Activated T-cell treated with anti-CD3 and anti-CD28 coated beads, Interleukin-2, amount 50 U/mL, for 4 hours (primary cell): Measurements from ENCODE around the gene FUT7. TPM values are rescaled to one million over a fixed set of nuclear protein-coding genes. Genes with fewer than 3 reads are reported as not detected.
A peak's percentile ranks its signal among the peaks of the same experiment; 100 is the strongest.

Experiments used
- ATAC-seq, 2 donors: fragments of 200-7000 bp; cut with Tn5 transposase; one replicate each; pipeline ENCODE4 v1.10.0; 2021
- DNase-seq: peaks from one replicate; pipeline ENCODE4 v3.0.0-alpha.2; 2020
- H3K27me3 Mint-ChIP-seq: one replicate; pipeline ENCODE4 v1.8.0; 2021; ENCODE audit warnings: low read depth, mixed read lengths
- H3K36me3 Mint-ChIP-seq: one replicate; pipeline ENCODE4 v1.8.0; 2022; ENCODE audit warnings: mixed read lengths; ENCODE audit not compliant: insufficient read depth
- H3K4me1 Mint-ChIP-seq: one replicate; pipeline ENCODE4 v1.8.0; 2021; ENCODE audit warnings: low read depth, mixed read lengths
- H3K4me3 Mint-ChIP-seq: one replicate; pipeline ENCODE4 v1.8.0; 2021; ENCODE audit warnings: mild to moderate bottlenecking, moderate library complexity, mixed read lengths
- H3K9me3 Mint-ChIP-seq: one replicate; pipeline ENCODE4 v1.8.0; 2021; ENCODE audit warnings: mixed read lengths
- total RNA-seq, 3 donors: library from RNA; stranded (reverse); gene quantifications; one replicate each; pipeline ENCODE4 v1.2.1, GENCODE V29; 2021

The FUT7 gene
- total RNA-seq, 3 donors from 2014 or later, result 0.74 to 2.4 (median 0.81) TPM

DNA sequence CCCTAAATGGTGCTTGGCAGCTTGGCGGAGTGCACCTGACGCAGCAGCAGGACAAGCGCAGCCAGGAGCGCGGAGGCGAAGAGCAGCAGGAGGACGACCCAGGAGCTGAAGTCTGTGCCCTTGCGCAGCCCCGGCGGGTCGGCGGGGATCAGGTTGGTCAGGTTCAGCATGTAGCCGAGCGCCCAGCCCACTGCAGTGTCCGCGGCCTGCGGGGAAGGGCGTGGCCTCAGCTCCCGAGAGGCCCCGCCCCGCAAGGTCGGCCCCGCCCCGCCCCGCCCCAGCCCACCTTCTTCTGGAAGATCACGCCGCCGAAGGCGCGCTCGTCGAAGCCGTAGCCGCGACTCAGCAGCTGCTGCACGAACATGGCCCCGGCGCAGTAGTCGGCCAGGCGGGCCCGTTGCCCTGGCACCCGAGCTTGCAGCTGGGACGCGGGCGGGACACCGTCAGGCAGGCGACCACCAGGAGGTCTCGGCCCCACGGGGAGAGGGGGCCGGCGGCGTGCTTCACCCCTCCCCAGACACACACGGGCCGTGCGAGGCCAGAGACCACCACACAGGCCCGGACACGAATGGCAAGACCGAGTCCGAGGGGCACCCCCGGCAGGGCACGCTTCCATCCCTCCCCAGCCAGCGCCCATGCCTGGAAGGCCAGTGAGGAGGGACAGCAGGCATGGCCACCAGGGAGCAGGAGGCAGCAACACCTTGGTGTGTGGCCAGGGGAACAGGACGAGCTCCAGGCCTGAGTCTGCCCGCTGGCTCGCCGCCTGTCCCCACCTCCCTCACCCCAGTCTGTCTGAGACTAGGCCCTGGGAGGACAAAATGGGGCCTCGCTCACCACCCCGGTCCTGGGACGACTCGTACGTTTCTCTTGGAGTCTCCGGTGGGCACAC is 17.0 kb upstream of the FUT7 start:
- Mint-ChIP-seq H3K4me1 (peaks cover 14% of the 10 kb centered on the region), H3K4me3 (no peak overlapping the region), H3K36me3 (no peaks in the 10 kb centered on the region), H3K9me3 (no peaks in the 10 kb centered on the region), H3K27me3 (peaks cover 53% of the 10 kb centered on the region)
- no peak for ATAC-seq
- no peak for DNase-seq

GRCh38 chr9:137046088-137046787 is 14.3 kb upstream of the FUT7 start, which contains the start of gene NPDC1:
Gene NPDC1, minus strand, starts transcription at chr9:137046177. Its CDS starts 188 bp downstream, at chr9:137045989.
- no peaks in the 10 kb centered on the region for H3K9me3 Mint-ChIP-seq
- DNase-seq, result peak; percentile 73
- H3K27me3 Mint-ChIP-seq, result peaks cover 52% of the 10 kb centered on the region
- peak within 1 kb of the TSS; percentile 63 for H3K4me3 Mint-ChIP-seq
- ATAC-seq, result peak; percentile 82 to 84
- no peaks in the 10 kb centered on the region for H3K36me3 Mint-ChIP-seq
- H3K4me1 Mint-ChIP-seq, result peaks cover 16% of the 10 kb centered on the region

- DNase-seq, result no peak
- peaks cover 16% of the 10 kb centered on the region for H3K4me1 Mint-ChIP-seq
- ATAC-seq, result peak; percentile 29 to 37
- peak overlapping the region; percentile 63 for H3K4me3 Mint-ChIP-seq
- no peaks in the 10 kb centered on the region for H3K9me3 Mint-ChIP-seq
- H3K36me3 Mint-ChIP-seq, result no peaks in the 10 kb centered on the region
- peaks cover 49% of the 10 kb centered on the region for H3K27me3 Mint-ChIP-seq
Observed at GRCh38 chr9:137045294-137046087, 13.6 kb upstream of the FUT7 start.

- Mint-ChIP-seq H3K9me3 (no peaks in the 10 kb centered on the region), H3K4me1 (peaks cover 16% of the 10 kb centered on the region), H3K27me3 (peaks cover 42% of the 10 kb centered on the region), H3K36me3 (no peaks in the 10 kb centered on the region), H3K4me3 (peak overlapping the region; percentile 63)
- DNase-seq, result no peak
- no peak for ATAC-seq
Observed at GRCh38 chr9:137044502-137045177, 12.8 kb upstream of the FUT7 start.

- peaks cover 16% of the 10 kb centered on the region for H3K4me1 Mint-ChIP-seq
- H3K9me3 Mint-ChIP-seq, result no peaks in the 10 kb centered on the region
- no peaks in the 10 kb centered on the region for H3K36me3 Mint-ChIP-seq
- DNase-seq (no peak), ATAC-seq (no peak)
- H3K4me3 Mint-ChIP-seq, result no peak overlapping the region
- peaks cover 38% of the 10 kb centered on the region for H3K27me3 Mint-ChIP-seq
Observed at GRCh38 chr9:137044037-137044436, 12.1 kb upstream of the FUT7 start.

DNA sequence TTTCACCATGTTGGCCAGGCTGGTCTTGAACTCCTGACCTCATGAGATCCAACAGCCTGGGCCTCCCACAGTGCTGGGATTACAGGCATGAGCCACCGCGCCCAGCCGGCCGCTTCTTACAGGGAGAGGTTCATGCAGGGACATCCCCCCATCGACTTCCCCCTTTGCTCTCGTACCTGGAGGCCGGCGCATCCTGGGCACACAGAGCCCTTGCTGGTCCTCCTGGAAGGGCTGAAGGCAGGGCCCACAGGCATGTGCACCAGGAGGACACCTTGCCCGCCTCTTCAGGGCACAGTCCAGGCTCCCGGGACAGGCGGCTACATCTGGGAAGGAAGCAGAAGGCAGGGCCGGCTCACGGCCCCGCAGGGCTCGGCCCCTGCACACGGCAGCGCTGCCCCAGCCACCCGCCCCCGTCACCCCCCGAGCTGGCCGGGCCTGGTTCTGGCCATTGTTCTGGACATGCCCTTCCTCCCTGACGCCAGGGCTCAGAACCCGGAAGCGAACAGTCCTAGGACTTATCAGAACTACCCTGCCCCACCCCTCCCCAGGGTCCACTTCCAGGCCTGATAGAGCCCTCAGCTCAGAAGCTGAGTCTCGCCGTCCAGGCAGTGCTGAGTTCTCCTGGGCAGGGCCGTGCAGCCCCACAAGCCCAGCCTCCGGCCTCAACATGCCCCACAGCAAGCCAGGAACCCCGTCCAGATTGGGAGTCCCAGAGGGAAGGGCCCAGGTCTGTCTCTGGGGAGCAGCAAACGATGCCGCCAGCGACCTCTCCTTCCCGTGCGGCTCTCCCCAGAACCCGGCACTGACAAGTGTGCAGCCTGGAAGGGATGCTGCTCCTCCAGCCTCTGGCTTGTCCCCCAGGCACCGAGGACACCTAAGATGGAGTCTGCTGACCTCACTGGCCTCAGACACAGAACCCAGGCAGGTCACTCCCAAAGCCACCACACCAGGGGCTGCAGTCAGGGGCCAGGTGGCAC is 11.2 kb upstream of the FUT7 start:
- Mint-ChIP-seq H3K27me3 (peaks cover 37% of the 10 kb centered on the region), H3K4me1 (peaks cover 16% of the 10 kb centered on the region), H3K4me3 (no peak overlapping the region), H3K36me3 (no peaks in the 10 kb centered on the region), H3K9me3 (no peaks in the 10 kb centered on the region)
- ATAC-seq (no peak), DNase-seq (no peak)

- Mint-ChIP-seq H3K4me1 (peaks cover 12% of the 10 kb centered on the region), H3K9me3 (no peaks in the 10 kb centered on the region), H3K36me3 (no peaks in the 10 kb centered on the region), H3K27me3 (peaks cover 19% of the 10 kb centered on the region), H3K4me3 (no peak overlapping the region)
- DNase-seq (no peak), ATAC-seq (no peak)
Observed at GRCh38 chr9:137041124-137041523, 9.2 kb upstream of the FUT7 start.

DNA sequence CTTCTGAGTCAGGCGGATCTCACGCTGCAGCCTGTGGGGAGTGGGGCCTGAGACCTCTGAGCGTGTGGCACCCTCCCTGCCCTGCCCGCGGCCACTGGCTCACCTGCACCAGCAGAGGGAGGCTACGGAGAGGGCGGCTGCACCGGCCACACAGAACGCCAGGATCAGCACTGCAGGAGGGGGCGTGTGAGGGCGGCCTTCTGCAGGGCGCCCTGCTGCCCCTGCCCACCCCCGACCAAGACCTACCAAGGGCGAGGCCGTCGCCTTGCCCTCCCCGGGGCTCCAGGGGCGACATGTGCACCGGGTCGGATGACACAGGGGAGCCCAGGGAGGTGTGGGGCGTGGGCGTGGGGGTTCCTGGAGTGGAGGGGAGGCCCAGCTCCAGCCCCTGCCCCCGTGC is 8.7 kb upstream of the FUT7 start:
- no peak overlapping the region for H3K4me3 Mint-ChIP-seq
- no peaks in the 10 kb centered on the region for H3K36me3 Mint-ChIP-seq
- peaks cover 19% of the 10 kb centered on the region for H3K27me3 Mint-ChIP-seq
- H3K9me3 Mint-ChIP-seq, result no peaks in the 10 kb centered on the region
- no peak for DNase-seq
- ATAC-seq, result no peak
- H3K4me1 Mint-ChIP-seq, result peaks cover 12% of the 10 kb centered on the region

- Mint-ChIP-seq H3K9me3 (no peaks in the 10 kb centered on the region), H3K4me1 (peaks cover 13% of the 10 kb centered on the region), H3K27me3 (peaks cover 15% of the 10 kb centered on the region), H3K4me3 (no peak overlapping the region), H3K36me3 (no peaks in the 10 kb centered on the region)
- no peak for DNase-seq
- ATAC-seq, result no peak
Observed at GRCh38 chr9:137039611-137040366, 7.9 kb upstream of the FUT7 start.

DNA sequence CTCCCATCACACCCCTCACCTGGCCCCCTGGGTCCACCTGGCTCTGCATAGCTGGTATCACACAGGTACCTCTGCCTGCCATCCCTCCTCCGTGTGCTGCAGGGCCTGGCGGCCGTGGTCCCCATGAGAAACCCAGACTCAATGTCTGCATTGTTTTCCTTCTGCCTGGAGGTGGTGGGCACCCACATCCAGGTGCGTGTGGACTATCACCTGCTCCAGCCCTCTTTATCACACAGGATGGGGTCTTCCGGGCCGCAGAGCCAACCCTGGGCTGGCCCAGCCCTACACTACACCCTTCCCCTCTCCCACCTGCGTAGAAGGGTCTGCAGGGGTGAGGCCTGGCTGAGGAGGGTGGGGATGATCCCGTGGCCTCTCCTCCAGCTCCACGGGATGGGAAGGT is 7.0 kb upstream of the FUT7 start:
- H3K4me3 Mint-ChIP-seq, result no peak overlapping the region
- H3K27me3 Mint-ChIP-seq, result peaks cover 9% of the 10 kb centered on the region
- no peak for ATAC-seq
- no peak for DNase-seq
- H3K36me3 Mint-ChIP-seq, result no peaks in the 10 kb centered on the region
- no peaks in the 10 kb centered on the region for H3K9me3 Mint-ChIP-seq
- H3K4me1 Mint-ChIP-seq, result peaks cover 14% of the 10 kb centered on the region

DNA sequence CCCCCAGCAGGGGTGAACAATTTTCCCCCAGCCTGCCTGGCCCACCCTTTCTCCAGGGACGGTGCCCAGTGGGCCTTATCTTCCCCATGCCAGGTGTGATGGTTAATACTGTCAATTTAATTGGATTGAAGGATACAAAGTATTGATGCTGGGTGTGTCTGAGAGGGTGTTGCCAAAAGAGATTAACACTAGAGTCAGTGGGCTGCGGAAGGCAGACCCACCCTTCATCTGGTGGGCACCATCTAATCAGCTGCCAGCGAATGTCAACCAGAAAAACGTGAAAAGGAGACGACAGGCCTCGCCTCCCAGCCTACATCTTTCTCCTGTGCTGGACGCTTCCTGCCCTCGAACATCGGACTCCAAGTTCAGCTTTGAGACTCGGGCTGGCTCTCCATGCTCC is 5.6 kb upstream of the FUT7 start:
- Mint-ChIP-seq H3K4me1 (peaks cover 21% of the 10 kb centered on the region), H3K9me3 (no peaks in the 10 kb centered on the region), H3K4me3 (no peak overlapping the region), H3K36me3 (no peaks in the 10 kb centered on the region), H3K27me3 (no peaks in the 10 kb centered on the region)
- ATAC-seq (no peak), DNase-seq (no peak)

DNA sequence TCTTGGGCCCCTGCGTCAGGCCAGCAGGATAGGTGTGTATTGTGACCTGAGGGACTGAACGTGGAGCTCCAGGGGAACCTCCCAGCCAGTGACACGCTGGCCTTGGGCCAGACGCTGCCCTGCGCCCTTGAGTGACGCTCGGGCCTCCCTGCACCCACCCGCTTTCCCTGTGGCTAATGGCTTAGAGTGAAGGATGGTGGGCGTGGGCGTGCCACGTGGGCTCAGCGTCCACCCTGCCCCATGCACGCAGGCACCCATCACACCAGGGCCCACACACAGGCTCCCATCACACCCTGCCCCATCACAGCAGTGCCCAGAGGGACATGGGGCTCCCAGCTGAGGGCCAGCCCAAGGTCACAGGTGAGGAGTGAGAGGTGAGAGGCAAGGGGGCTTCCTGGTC is 5.1 kb upstream of the FUT7 start:
- ATAC-seq (no peak), DNase-seq (no peak)
- Mint-ChIP-seq H3K27me3 (no peaks in the 10 kb centered on the region), H3K9me3 (no peaks in the 10 kb centered on the region), H3K36me3 (no peaks in the 10 kb centered on the region), H3K4me1 (peaks cover 25% of the 10 kb centered on the region), H3K4me3 (no peak overlapping the region)
